GM19468 (cell line): Measurements from ENCODE around the gene ARFRP1.
A peak's percentile ranks its signal among the peaks of the same experiment; 100 is the strongest.

Source experiments
- ATAC-seq: cut with Tn5 transposase; IDR thresholded peaks from one replicate; pipeline ENCODE4 v1.9.1; 2021; ENCODE audit warnings: mild to moderate bottlenecking, moderate library complexity, moderate number of reproducible peaks; ENCODE audit not compliant: unreplicated experiment; ENCODE audit errors: extremely low read depth

Gene ARFRP1

GRCh38 chr20:63744158-63744557, 36.4 kb upstream of the ARFRP1 start:
- ATAC-seq: no peak

- ATAC-seq: no peak
Measured at GRCh38 chr20:63743210-63743970, 35.6 kb upstream of the ARFRP1 start.

GRCh38 chr20:63742381-63743024, 34.7 kb upstream of the ARFRP1 start:
- no peak for ATAC-seq

- ATAC-seq: no peak
Measured at GRCh38 chr20:63741676-63742380, 34.1 kb upstream of the ARFRP1 start.

- ATAC-seq: no peak
Measured at GRCh38 chr20:63741354-63741675, 33.5 kb upstream of the ARFRP1 start.

GRCh38 chr20:63740627-63741353, 33.0 kb upstream of the ARFRP1 start:
- no peak for ATAC-seq

- no peak for ATAC-seq
Measured at GRCh38 chr20:63740070-63740626, 32.4 kb upstream of the ARFRP1 start.

- ATAC-seq: peak; percentile 22
Measured at GRCh38 chr20:63739130-63740069, 31.6 kb upstream of the ARFRP1 start, which contains the start of gene SLC2A4RG. Gene SLC2A4RG, plus strand, starts transcription at chr20:63739776. Its CDS starts 137 bp downstream, at chr20:63739913.

- no peak for ATAC-seq
Measured at GRCh38 chr20:63738687-63739129, 30.9 kb upstream of the ARFRP1 start.

GRCh38 chr20:63737945-63738686, 30.3 kb upstream of the ARFRP1 start:
- ATAC-seq: no peak

GRCh38 chr20:63737695-63737944, 29.8 kb upstream of the ARFRP1 start:
- ATAC-seq: no peak

- no peak for ATAC-seq
Measured at GRCh38 chr20:63736893-63737694, 29.3 kb upstream of the ARFRP1 start.

- ATAC-seq: peak; percentile 38
Measured at GRCh38 chr20:63735859-63736718, 28.3 kb upstream of the ARFRP1 start, which contains the start of gene LIME1. Gene LIME1, plus strand, starts transcription at chr20:63736664. Its CDS starts 886 bp downstream, at chr20:63737550.

GRCh38 chr20:63734946-63735858, 27.4 kb upstream of the ARFRP1 start:
- no peak for ATAC-seq

GRCh38 chr20:63734111-63734945, 26.6 kb upstream of the ARFRP1 start:
- ATAC-seq: no peak
